HUES6 (cell line): ENCODE measurements around the gene ATP2B2.

ENCODE experiments used
- H3K27ac ChIP-seq: 2 replicates; pipeline ENCODE4 v1.7.0; 2013; ENCODE audit warnings: low read depth, mild to moderate bottlenecking, low read length, inconsistent platforms
- H3K27me3 ChIP-seq: 2 replicates; pipeline ENCODE4 v1.6.1; 2013; ENCODE audit warnings: low read length; ENCODE audit not compliant: control insufficient read depth, insufficient read depth
- H3K36me3 ChIP-seq: 2 replicates; pipeline ENCODE4 v1.6.1; 2013; ENCODE audit warnings: low read length; ENCODE audit not compliant: control insufficient read depth, insufficient read depth
- H3K4me1 ChIP-seq: 2 replicates; pipeline ENCODE4 v1.6.1; 2013; ENCODE audit warnings: low read length; ENCODE audit not compliant: control insufficient read depth, insufficient read depth
- H3K4me3 ChIP-seq: 2 replicates; pipeline ENCODE4 v1.5.1; 2013; ENCODE audit warnings: low read depth, low read length
- H3K9ac ChIP-seq: one replicate; pipeline ENCODE4 v1.6.1; 2013; ENCODE audit warnings: mild to moderate bottlenecking, low read length
- H3K9me3 ChIP-seq: 2 replicates; pipeline ENCODE4 v1.6.1; 2013; ENCODE audit warnings: low read depth, low read length; ENCODE audit not compliant: control insufficient read depth, insufficient read depth

Gene ATP2B2

DNA sequence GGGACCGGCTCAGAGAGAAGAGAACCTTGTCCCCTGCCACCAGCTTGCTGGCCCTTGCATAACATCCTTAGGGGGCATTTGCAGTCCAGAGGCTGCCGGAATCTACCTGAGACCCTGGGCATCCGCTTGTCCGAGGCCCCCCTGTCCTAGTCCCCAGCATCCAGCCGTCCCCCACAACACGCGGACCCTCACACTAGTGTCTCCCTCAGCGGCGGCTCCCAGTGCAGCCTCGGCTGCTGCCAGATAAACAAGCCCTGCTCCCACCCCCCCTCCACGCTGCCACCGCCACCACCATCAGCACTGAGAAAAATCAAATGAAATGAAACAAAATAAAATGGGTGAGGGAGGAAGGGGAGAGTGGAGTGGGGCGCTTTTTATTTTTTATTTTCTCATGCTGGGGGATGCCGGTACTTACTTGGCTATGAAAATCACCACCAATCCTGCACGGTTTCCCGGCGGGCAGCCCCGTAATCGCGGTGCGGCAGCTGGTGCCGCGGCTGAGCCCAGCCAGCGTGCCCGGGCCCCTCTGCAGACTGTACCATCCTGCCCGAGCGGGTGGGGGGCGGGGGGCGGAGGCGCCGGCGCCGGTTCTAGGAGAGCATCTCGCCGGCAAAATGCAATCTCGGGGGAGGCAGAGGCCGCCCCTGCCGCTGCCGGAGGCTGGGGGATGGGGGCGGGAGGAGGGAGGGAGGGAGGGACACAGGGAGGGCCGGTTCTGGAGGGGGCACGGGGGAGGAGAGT is at the start of gene ATP2B2:
ATP2B2 (minus strand) TSS at position 537 of the 741 bp plus-strand sequence. CDS start 56,043 bp downstream, outside the sequence.
- Histone ChIP-seq H3K36me3 (no peaks in the 10 kb centered on the region), H3K4me1 (peaks cover 6% of the 10 kb centered on the region), H3K27me3 (peaks cover 28% of the 10 kb centered on the region), H3K27ac (no peak within 1 kb of the TSS), H3K9me3 (no peaks in the 10 kb centered on the region), H3K9ac (no peak within 1 kb of the TSS), H3K4me3 (peak within 1 kb of the TSS; percentile 45)

DNA sequence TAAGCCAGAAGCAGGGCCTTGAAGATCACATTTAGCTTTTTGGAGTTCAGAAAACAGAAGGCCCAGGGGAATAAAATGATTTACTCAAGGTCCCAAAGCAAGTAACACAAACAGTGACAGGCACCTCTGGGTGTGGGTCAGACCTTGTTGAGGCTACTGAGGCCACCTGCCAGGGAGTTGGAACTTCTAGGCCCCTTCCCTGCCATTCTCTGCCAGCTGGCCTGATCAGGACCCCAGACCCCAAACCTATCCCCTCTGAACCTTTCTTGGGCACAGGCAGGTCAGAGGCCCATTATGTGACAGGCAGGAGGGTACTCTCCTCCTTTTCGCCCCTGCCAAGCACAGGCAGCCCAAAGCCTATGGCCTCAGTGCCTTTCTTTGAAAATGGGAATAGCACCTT is 49.4 kb upstream of the ATP2B2 start:
- H3K27me3 ChIP-seq: peaks cover 3% of the 10 kb centered on the region; the same call in 1 of the 2 replicates
- H3K36me3 ChIP-seq: no peaks in the 10 kb centered on the region
- no peak overlapping the region for H3K4me3 ChIP-seq
- H3K9ac ChIP-seq: no peak overlapping the region
- H3K4me1 ChIP-seq: peaks cover 8% of the 10 kb centered on the region; the same call in 1 of the 2 replicates
- no peak overlapping the region for H3K27ac ChIP-seq
- H3K9me3 ChIP-seq: no peaks in the 10 kb centered on the region

DNA sequence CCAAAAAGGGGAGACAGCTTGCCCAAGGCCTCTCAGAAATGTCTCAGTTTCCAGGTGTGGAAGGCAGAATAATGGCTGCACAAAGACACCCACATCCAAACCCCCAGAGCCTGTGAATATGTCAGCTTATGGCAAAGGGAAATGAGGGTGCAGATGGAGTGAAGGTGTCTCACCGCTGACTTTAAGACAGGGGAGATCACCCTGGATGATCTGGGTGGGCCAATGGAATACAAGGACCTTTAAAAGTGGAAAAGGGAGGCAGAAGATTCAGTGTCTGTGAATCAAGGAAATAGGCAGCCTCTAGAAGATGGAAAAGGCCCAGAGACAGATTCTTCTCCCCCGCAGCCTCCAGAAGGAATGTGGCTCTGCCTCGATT is 48.8 kb upstream of the ATP2B2 start:
- Histone ChIP-seq H3K36me3 (no peaks in the 10 kb centered on the region), H3K4me3 (no peak overlapping the region), H3K9ac (no peak overlapping the region), H3K9me3 (no peaks in the 10 kb centered on the region), H3K4me1 (peaks cover 8% of the 10 kb centered on the region; the same call in 1 of the 2 replicates), H3K27ac (no peak overlapping the region), H3K27me3 (no peaks in the 10 kb centered on the region; the same call in 1 of the 2 replicates)

DNA sequence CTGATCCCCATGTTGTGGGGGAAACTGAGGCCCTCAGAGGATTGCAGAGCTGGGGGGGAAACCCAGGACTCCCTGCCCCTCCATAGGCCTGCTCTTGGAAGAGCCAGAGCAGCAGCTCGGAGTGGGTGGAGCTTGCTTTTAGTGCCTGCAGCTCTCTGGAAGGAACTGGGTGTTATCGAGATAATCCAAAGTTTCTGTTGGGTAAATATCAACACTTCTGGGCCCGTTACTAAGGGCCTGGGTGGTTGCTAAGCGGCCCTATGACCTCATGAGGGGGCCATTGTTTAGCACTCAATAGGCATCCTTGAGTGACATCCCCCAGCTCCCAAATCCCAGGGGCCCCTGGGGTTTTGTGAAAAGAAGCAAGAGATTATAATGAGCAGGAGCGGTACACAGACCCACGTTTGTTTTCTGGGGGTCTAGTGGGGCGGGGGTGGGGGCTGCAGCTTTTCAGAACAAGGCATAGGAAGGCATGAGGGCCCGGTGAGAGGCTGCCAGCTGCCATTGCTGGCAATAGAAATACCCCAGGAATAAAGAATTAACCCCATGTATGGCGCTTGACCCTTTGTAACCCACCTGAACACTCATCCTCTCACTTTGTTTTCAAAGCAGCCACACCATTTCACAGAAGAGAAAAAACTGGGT is 48.3 kb upstream of the ATP2B2 start:
- Histone ChIP-seq H3K4me3 (no peak overlapping the region), H3K9ac (no peak overlapping the region), H3K27ac (no peak overlapping the region; the same call in 1 of the 2 replicates), H3K4me1 (peaks cover 8% of the 10 kb centered on the region; the same call in 1 of the 2 replicates), H3K27me3 (no peaks in the 10 kb centered on the region; the same call in 1 of the 2 replicates), H3K9me3 (no peaks in the 10 kb centered on the region), H3K36me3 (no peaks in the 10 kb centered on the region)

DNA sequence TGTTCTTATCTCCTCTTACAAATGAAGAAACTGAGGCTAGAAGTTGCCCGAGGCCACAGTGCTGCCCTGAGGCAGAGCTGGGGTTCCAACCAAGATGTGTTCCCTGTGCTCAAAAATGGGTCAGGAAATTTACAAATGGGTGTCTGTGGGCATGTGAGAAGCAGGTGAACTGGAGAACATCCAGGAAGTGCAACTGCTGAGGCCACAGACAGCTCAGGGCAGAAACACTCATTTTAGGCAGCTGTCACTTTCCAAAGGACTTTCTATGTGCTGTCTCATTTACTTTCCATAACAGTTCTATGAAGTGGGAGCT is 47.2 kb upstream of the ATP2B2 start:
- Histone ChIP-seq H3K9ac (no peak overlapping the region), H3K4me1 (peaks cover 8% of the 10 kb centered on the region; the same call in 1 of the 2 replicates), H3K27ac (no peak overlapping the region)

DNA sequence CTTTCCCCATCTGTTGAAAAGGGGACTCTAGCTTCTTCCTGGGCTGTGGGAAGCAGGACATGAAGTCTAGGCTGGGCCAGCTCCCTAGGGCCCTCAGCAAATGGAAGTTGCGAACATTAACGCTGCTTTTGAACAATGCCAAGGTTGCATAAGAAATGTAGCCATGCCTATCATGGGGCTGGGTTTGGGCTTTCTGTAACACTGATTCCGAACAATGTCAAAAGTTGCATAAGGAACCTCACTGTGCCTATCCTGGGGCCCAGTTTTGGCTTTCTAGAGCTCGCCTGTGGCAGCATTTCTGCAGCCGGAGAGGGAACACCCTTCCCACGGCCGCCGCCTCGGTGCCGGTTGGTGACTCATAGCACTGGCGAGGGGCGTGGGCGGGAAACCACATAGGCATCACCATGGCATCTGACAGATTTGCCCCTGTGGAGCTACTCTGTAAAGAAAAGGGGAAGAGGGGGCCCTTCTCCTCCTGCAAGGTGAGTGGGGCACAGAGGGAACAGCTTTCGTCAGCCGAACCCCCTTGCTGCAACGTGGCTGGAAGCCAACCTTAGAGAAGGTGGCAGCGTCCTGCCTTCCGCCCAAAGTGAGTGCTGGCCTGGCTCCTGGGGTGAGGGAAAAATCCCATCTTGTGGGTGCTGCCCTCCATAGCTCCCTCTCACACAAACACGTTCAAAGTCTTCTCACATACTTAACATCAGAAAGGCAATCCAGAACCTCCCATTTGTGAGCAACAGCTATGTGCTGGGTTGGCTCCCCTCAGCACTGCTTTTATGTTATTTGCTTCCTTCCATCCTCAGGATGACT is 46.6 kb upstream of the ATP2B2 start:
- no peak overlapping the region for H3K27ac ChIP-seq
- H3K27me3 ChIP-seq: no peaks in the 10 kb centered on the region
- H3K4me1 ChIP-seq: peaks cover 8% of the 10 kb centered on the region; the same call in 1 of the 2 replicates
- H3K36me3 ChIP-seq: no peaks in the 10 kb centered on the region
- no peak overlapping the region for H3K4me3 ChIP-seq
- no peak overlapping the region for H3K9ac ChIP-seq
- no peaks in the 10 kb centered on the region for H3K9me3 ChIP-seq

More for the DNA sequence above, 47.2 kb upstream of the ATP2B2 start:
- H3K27me3 ChIP-seq: no peaks in the 10 kb centered on the region
- H3K9me3 ChIP-seq: no peaks in the 10 kb centered on the region
- H3K4me3 ChIP-seq: no peak overlapping the region
- H3K36me3 ChIP-seq: no peaks in the 10 kb centered on the region

DNA sequence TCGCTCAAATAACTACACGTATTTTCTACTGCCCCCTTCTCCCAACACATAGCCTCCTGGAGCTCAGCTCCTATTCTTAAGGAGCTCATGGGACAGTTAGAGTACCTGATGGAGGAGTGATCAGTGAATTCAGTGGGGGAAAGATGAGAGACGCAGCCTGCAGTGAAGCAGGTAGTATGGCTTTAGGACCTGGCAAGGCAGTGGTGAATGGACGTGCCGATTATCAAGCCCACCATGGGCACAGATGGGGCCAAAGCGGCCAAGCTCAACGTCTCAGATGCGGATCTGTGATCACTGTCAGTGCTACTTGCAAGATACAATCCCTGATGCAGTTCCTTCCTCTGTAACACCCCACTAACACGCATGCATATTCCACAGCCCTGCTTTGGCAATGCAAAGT is 45.8 kb upstream of the ATP2B2 start:
- H3K27ac ChIP-seq: no peak overlapping the region
- no peak overlapping the region for H3K9ac ChIP-seq
- H3K27me3 ChIP-seq: no peaks in the 10 kb centered on the region
- no peak overlapping the region for H3K4me3 ChIP-seq
- no peaks in the 10 kb centered on the region for H3K9me3 ChIP-seq
- H3K36me3 ChIP-seq: no peaks in the 10 kb centered on the region
- H3K4me1 ChIP-seq: peaks cover 8% of the 10 kb centered on the region; the same call in 1 of the 2 replicates

DNA sequence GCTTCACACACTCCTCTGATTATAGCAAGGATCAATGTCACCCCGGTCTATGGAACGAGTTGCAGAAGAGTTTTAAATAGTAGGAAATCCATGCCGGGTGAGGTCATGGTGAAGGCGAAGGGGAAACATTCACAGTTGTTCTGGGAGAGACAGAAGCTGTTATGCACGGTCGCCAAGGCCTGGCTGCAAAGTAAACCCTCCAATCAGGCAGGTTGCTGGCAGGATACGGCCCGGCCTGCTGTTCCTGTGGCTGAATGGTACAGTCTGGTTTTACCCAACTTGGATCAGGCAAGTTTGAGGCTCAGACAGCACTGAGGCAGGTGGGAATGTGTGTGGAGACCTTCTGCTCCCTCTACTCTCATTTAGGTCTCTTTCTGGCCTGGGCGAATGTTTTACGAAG is 45.3 kb upstream of the ATP2B2 start:
- H3K9me3 ChIP-seq: no peaks in the 10 kb centered on the region
- peaks cover 8% of the 10 kb centered on the region; the same call in 1 of the 2 replicates for H3K4me1 ChIP-seq
- no peak overlapping the region for H3K9ac ChIP-seq
- H3K4me3 ChIP-seq: no peak overlapping the region
- no peaks in the 10 kb centered on the region for H3K27me3 ChIP-seq
- no peak overlapping the region for H3K27ac ChIP-seq
- H3K36me3 ChIP-seq: no peaks in the 10 kb centered on the region

DNA sequence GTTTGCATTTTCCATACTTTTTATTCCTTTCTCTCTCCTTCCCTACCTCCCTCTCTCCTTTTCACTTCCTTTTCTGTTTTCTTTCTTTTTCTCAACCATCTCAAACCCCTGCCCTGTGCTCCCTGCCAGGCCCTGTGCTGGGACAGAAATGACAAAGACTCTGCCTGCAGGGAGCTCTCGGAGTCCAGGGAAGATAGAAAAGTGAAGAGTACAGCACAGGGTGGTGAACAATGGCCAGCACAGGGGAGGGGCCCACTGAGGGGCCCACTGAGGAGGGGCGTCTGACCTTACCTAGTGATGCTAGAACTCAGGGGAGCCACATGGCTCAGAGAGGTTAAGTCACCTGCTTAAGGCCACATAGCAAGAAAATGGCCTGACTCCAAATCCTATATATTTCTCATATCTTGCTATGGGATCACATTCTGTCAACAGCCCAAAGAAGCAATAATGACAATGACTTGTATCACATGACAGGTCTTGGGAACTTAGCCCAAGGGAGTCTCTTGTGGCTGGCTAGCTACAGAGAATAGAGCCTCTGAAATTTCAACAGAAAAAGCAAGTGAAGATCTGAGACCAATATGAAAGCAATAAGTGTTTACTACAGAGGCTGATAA is 44.3 kb upstream of the ATP2B2 start:
- no peak overlapping the region for H3K9ac ChIP-seq
- peaks cover 8% of the 10 kb centered on the region; the same call in 1 of the 2 replicates for H3K4me1 ChIP-seq
- no peaks in the 10 kb centered on the region for H3K9me3 ChIP-seq
- H3K27ac ChIP-seq: no peak overlapping the region
- no peak overlapping the region for H3K4me3 ChIP-seq
- no peaks in the 10 kb centered on the region for H3K36me3 ChIP-seq
- H3K27me3 ChIP-seq: no peaks in the 10 kb centered on the region

DNA sequence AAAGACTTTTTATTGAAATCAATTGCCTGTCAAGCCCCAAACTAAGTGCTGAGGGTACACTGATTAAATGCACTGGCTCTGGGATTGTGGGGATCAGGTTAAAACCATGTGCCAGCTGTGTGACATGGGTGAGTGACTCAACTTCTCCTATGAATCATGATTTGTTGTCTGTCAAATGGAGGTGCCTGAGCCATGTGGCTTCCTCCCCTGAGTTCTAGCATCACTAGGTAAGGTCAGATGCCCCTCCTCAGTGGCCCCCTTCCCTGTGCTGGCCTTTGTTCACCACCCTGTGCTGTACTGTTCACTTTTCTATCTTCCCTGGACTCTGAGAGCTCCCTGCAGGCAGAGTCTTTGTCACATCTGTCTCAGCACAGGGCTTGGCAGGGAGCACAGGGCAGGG is 43.6 kb upstream of the ATP2B2 start:
- Histone ChIP-seq H3K4me3 (no peak overlapping the region), H3K36me3 (no peaks in the 10 kb centered on the region), H3K9me3 (no peaks in the 10 kb centered on the region), H3K9ac (no peak overlapping the region), H3K27ac (no peak overlapping the region), H3K27me3 (no peaks in the 10 kb centered on the region), H3K4me1 (peaks cover 8% of the 10 kb centered on the region; the same call in 1 of the 2 replicates)
